WTC11 (cell line): Measurements from ENCODE around the gene KCTD20. TPM values are rescaled to one million over a fixed set of nuclear protein-coding genes. Genes with fewer than 3 reads are reported as not detected.
A peak's percentile ranks its signal among the peaks of the same experiment; 100 is the strongest.

Experiments
- ATAC-seq: fragments of 200-7000 bp; cut with Tn5 transposase; 2 replicates; pipeline ENCODE4 v1.10.0; 2021; ENCODE audit warnings: mild to moderate bottlenecking, moderate library complexity
- CTCF ChIA-PET: fragments of 300-600 bp; sonication (Branson Sonifier 250); formaldehyde crosslinking; loops from one replicate; lab custom pipeline; 2021; ENCODE audit warnings: antibody characterized with exemption; lab: Charles Lee
- POLR2A ChIA-PET: fragments of 350-600 bp; sonication (Branson Sonifier 250); formaldehyde crosslinking; loops from one replicate; lab custom pipeline; 2021; ENCODE audit warnings: antibody characterized with exemption; lab: Charles Lee
- DNase-seq: peaks from one replicate; pipeline ENCODE4 v3.0.0; 2021; ENCODE audit warnings: low spot score
- H3K27ac Mint-ChIP-seq: 2 replicates; pipeline ENCODE4 v1.8.0; 2021; ENCODE audit warnings: mixed read lengths
- H3K27me3 Mint-ChIP-seq: 2 replicates; pipeline ENCODE4 v1.8.0; 2021; ENCODE audit warnings: low read depth, mild to moderate bottlenecking, moderate library complexity, mixed read lengths
- H3K36me3 Mint-ChIP-seq: 2 replicates; pipeline ENCODE4 v1.8.0; 2021; ENCODE audit warnings: mixed read lengths
- H3K4me1 Mint-ChIP-seq: 2 replicates; pipeline ENCODE4 v1.8.0; 2022; ENCODE audit warnings: mixed read lengths
- H3K4me3 Mint-ChIP-seq: 2 replicates; pipeline ENCODE4 v1.8.0; 2021; ENCODE audit warnings: mild to moderate bottlenecking, moderate library complexity, mixed read lengths
- H3K9me3 Mint-ChIP-seq: 2 replicates; pipeline ENCODE4 v1.8.0; 2021; ENCODE audit warnings: mixed read lengths
- EMX1 ChIP-seq: fragments of 250-450 bp; sonication (Bioruptor Pico); IDR thresholded peaks from 2 replicates; pipeline ENCODE4 v1.8.0; 2021; ENCODE audit warnings: mild to moderate bottlenecking
- FOXJ3 ChIP-seq: sonication (generic); formaldehyde crosslinking; IDR thresholded peaks from 2 replicates; pipeline ENCODE4 v1.9.0; 2021; ENCODE audit warnings: missing genetic modification reagents, mild to moderate bottlenecking, borderline replicate concordance
- GABPB1 ChIP-seq: sonication (generic); formaldehyde crosslinking; IDR thresholded peaks from 2 replicates; pipeline ENCODE4 v1.8.1; 2023; ENCODE audit warnings: mild to moderate bottlenecking, missing genetic modification reagents
- NR1H2 ChIP-seq: sonication (generic); formaldehyde crosslinking; IDR thresholded peaks from 2 replicates; pipeline ENCODE4 v1.9.0; 2021; ENCODE audit warnings: mild to moderate bottlenecking, moderate library complexity, missing genetic modification reagents
- SOX15 ChIP-seq: fragments of 250-450 bp; sonication (Bioruptor Pico); IDR thresholded peaks from 2 replicates; pipeline ENCODE4 v1.9.0; 2021; ENCODE audit warnings: mild to moderate bottlenecking
- ZNF121 ChIP-seq: sonication (generic); formaldehyde crosslinking; IDR thresholded peaks from 2 replicates; pipeline ENCODE4 v1.8.0; 2023; ENCODE audit warnings: missing genetic modification reagents
- ZNF671 ChIP-seq: fragments of 250-450 bp; sonication (Bioruptor Pico); IDR thresholded peaks from 2 replicates; pipeline ENCODE4 v1.8.0; 2021; ENCODE audit warnings: mild to moderate bottlenecking
- total RNA-seq: library from RNA; stranded (reverse); gene quantifications from 3 replicates; pipeline ENCODE4 v1.2.3, GENCODE V29; 2021
- TF ChIP-seq, protein P1 (sequence below): sonication (generic); formaldehyde crosslinking; IDR thresholded peaks from 2 replicates; pipeline ENCODE4 v1.8.0; 2023; ENCODE audit warnings: missing genetic modification reagents, mild to moderate bottlenecking, borderline replicate concordance
- TF ChIP-seq, protein P2 (sequence below): sonication (generic); formaldehyde crosslinking; IDR thresholded peaks from 2 replicates; pipeline ENCODE4 v1.8.1; 2022; ENCODE audit warnings: mild to moderate bottlenecking, moderate library complexity, missing genetic modification reagents
- TF ChIP-seq, protein P3 (sequence below): fragments of 250-450 bp; sonication (Bioruptor Pico); IDR thresholded peaks from 2 replicates; pipeline ENCODE4 v2.1.2; 2022; ENCODE audit warnings: mild to moderate bottlenecking, moderate library complexity
- TF ChIP-seq, protein P4 (sequence below): sonication (generic); formaldehyde crosslinking; IDR thresholded peaks from 2 replicates; pipeline ENCODE4 v1.8.1; 2022; ENCODE audit warnings: missing genetic modification reagents, borderline replicate concordance
- TF ChIP-seq, protein P5 (sequence below): sonication (generic); formaldehyde crosslinking; IDR thresholded peaks from 2 replicates; pipeline ENCODE4 v1.8.1; 2023; ENCODE audit warnings: mild to moderate bottlenecking, moderate library complexity, missing genetic modification reagents

Gene KCTD20
- total RNA-seq, 1 experiment from 2014 or later = 26.7 TPM

DNA sequence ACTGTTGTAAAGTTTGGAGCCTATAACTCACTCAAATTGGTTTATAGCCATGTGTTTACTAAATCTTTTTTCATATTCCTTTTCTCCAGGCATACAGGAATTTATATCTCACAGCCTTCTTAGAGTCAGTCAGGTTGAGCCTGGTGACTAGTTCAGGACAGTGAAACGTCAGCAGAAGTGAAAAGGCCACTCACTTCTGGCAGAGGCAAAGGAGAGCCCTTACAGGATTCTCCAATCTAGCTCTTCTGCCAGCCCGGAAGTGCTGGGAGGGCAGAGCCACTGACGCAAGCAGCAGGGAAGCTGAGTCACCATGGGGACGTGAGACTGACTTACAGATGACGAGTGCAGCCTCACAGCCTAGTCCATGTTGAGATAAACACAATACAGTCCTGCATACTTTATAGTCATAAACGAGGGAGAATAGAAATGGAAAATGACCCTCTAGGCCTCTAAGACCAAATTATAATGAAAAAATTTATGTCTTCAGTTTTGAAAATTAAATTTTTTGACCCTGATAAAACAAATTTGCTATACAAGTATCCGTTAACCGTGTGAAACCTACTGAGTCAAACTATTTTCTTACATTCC, 1.4 kb upstream of the KCTD20 start:
- ChIA-PET CTCF (interaction anchor here (1.8 kb wide), 2 partner anchors 13 to 18 kb away, joined by 5 to 17 read pairs; no protein-coding TSS in a partner anchor), POLR2A (no interaction called here)
- Mint-ChIP-seq H3K4me1 (peaks cover 31% of the 10 kb centered on the region), H3K27me3 (no peaks in the 10 kb centered on the region), H3K4me3 (peak overlapping the region; percentile 47), H3K9me3 (no peaks in the 10 kb centered on the region), H3K27ac (peak overlapping the region; percentile 92), H3K36me3 (no peaks in the 10 kb centered on the region; the same call in 1 of the 2 replicates)
- TF ChIP-seq ZNF121 (CRISPR knock-in tag) (no peak), GABPB1 (peak; percentile 96)
- DNase-seq (peak; percentile 79), ATAC-seq (peak; percentile 71)

DNA sequence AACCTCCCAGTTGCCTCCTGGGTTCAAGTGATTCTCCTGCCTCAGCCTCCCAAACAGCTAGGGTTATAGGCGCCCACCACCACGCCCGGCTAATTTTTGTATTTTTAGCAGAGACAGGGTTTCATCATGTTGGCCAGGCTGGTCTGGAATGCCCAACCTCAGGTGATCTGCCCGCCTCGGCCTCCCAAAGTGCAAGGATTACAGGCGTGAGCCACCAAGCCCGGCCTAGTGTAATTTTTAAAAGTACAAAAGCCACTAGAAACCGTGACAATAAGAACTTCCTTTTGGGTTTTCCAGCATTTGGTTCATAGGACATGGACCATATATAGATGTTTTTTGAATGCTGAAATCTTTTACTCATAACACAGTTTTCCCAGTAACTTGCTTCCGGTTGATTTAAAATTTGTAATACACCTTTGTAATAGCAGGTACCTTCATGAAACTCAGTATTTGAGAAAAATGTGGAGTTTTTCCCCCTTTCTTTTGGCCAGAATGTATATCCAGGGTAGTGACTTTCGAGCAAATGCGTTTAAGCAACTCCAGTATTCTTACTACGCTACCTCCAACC, 613 bp upstream of the KCTD20 start:
- no peaks in the 10 kb centered on the region for H3K9me3 Mint-ChIP-seq
- H3K27ac Mint-ChIP-seq = peak overlapping the region; percentile 82
- TF ChIP-seq, protein P1, sequence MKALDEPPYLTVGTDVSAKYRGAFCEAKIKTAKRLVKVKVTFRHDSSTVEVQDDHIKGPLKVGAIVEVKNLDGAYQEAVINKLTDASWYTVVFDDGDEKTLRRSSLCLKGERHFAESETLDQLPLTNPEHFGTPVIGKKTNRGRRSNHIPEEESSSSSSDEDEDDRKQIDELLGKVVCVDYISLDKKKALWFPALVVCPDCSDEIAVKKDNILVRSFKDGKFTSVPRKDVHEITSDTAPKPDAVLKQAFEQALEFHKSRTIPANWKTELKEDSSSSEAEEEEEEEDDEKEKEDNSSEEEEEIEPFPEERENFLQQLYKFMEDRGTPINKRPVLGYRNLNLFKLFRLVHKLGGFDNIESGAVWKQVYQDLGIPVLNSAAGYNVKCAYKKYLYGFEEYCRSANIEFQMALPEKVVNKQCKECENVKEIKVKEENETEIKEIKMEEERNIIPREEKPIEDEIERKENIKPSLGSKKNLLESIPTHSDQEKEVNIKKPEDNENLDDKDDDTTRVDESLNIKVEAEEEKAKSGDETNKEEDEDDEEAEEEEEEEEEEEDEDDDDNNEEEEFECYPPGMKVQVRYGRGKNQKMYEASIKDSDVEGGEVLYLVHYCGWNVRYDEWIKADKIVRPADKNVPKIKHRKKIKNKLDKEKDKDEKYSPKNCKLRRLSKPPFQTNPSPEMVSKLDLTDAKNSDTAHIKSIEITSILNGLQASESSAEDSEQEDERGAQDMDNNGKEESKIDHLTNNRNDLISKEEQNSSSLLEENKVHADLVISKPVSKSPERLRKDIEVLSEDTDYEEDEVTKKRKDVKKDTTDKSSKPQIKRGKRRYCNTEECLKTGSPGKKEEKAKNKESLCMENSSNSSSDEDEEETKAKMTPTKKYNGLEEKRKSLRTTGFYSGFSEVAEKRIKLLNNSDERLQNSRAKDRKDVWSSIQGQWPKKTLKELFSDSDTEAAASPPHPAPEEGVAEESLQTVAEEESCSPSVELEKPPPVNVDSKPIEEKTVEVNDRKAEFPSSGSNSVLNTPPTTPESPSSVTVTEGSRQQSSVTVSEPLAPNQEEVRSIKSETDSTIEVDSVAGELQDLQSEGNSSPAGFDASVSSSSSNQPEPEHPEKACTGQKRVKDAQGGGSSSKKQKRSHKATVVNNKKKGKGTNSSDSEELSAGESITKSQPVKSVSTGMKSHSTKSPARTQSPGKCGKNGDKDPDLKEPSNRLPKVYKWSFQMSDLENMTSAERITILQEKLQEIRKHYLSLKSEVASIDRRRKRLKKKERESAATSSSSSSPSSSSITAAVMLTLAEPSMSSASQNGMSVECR (CRISPR knock-in tag) = no peak
- TF ChIP-seq NR1H2 (CRISPR knock-in tag) (no peak), GABPB1 (peak; percentile 43; the same call in 1 of the 2 replicates)
- POLR2A ChIA-PET = no interaction called here
- H3K27me3 Mint-ChIP-seq = no peaks in the 10 kb centered on the region
- CTCF ChIA-PET = interaction anchor here (0.7 to 1.8 kb wide), 3 partner anchors 14 to 265 kb away, joined by 3 to 17 read pairs (median 5); no protein-coding TSS in a partner anchor
- no peaks in the 10 kb centered on the region; the same call in 1 of the 2 replicates for H3K36me3 Mint-ChIP-seq
- DNase-seq = no peak
- peak overlapping the region; percentile 92 for H3K4me3 Mint-ChIP-seq
- peaks cover 31% of the 10 kb centered on the region for H3K4me1 Mint-ChIP-seq
- no peak for ATAC-seq

DNA sequence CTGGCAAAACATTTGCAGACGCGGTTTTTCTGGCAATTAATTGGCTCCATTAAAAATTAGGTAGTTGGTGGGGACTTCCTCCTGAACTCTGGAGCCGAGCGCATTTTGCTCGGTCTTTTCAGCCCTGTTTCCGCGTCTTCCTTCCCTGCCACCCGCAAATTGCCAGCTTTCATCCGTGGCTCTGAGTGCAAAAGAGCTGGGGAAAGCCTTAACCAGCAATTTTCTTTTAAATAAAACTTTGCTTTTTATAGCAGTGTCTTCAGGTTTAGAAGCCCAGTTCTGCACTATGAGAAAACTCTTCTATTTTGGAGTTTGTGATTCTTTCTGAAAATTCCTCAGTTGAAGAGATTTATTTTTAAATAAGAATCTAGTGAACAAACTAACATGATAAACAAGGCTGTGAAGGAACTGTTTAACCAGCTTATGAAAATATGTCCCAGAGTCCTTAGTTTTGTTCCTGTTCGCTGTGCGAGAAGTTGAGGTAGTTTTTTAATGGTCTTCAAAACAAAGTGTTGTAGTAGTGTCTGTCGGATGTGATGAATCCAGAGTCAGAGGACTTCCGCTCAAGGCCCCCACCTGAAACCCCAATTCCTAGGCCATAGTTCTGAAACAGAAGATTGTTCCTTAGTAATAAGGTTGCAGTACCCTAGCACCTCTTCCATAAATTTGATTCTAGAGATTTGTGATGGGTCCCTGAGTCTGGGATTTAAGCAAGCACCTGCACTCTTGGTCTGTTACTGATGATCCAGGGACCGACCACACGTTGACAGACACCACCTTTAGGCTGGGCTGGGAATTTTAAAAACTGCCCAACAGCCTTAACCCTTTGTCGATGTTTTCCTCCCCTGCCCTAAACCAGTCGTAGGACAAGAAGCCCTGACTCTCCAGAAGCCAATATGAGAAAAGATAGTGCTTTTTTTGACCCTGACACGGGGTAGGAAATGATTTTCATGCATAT, 950 bp downstream of the KCTD20 start:
- TF ChIP-seq SOX15 (CRISPR knock-in tag) = no peak
- TF ChIP-seq, protein P2, sequence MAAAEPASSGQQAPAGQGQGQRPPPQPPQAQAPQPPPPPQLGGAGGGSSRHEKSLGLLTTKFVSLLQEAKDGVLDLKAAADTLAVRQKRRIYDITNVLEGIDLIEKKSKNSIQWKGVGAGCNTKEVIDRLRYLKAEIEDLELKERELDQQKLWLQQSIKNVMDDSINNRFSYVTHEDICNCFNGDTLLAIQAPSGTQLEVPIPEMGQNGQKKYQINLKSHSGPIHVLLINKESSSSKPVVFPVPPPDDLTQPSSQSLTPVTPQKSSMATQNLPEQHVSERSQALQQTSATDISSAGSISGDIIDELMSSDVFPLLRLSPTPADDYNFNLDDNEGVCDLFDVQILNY (CRISPR knock-in tag) = no peak
- TF ChIP-seq, protein P3, sequence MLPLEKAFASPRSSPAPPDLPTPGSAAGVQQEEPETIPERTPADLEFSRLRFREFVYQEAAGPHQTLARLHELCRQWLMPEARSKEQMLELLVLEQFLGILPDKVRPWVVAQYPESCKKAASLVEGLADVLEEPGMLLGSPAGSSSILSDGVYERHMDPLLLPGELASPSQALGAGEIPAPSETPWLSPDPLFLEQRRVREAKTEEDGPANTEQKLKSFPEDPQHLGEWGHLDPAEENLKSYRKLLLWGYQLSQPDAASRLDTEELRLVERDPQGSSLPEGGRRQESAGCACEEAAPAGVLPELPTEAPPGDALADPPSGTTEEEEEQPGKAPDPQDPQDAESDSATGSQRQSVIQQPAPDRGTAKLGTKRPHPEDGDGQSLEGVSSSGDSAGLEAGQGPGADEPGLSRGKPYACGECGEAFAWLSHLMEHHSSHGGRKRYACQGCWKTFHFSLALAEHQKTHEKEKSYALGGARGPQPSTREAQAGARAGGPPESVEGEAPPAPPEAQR (CRISPR knock-in tag) = no peak
- TF ChIP-seq, protein P4, sequence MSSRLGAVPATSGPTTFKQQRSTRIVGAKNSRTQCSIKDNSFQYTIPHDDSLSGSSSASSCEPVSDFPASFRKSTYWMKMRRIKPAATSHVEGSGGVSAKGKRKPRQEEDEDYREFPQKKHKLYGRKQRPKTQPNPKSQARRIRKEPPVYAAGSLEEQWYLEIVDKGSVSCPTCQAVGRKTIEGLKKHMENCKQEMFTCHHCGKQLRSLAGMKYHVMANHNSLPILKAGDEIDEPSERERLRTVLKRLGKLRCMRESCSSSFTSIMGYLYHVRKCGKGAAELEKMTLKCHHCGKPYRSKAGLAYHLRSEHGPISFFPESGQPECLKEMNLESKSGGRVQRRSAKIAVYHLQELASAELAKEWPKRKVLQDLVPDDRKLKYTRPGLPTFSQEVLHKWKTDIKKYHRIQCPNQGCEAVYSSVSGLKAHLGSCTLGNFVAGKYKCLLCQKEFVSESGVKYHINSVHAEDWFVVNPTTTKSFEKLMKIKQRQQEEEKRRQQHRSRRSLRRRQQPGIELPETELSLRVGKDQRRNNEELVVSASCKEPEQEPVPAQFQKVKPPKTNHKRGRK (CRISPR knock-in tag) = no peak
- TF ChIP-seq ZNF671 (CRISPR knock-in tag) = no peak
- no peak for TF ChIP-seq EMX1 (CRISPR knock-in tag)
- TF ChIP-seq, protein P5, sequence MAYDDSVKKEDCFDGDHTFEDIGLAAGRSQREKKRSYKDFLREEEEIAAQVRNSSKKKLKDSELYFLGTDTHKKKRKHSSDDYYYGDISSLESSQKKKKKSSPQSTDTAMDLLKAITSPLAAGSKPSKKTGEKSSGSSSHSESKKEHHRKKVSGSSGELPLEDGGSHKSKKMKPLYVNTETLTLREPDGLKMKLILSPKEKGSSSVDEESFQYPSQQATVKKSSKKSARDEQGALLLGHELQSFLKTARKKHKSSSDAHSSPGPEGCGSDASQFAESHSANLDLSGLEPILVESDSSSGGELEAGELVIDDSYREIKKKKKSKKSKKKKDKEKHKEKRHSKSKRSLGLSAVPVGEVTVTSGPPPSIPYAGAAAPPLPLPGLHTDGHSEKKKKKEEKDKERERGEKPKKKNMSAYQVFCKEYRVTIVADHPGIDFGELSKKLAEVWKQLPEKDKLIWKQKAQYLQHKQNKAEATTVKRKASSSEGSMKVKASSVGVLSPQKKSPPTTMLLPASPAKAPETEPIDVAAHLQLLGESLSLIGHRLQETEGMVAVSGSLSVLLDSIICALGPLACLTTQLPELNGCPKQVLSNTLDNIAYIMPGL = 0 out of 2 replicates have a peak, but pooled peaks have one; percentile 42
- no peak for TF ChIP-seq FOXJ3 (CRISPR knock-in tag)
- peaks cover 31% of the 10 kb centered on the region for H3K4me1 Mint-ChIP-seq

More for the DNA sequence above, 950 bp downstream of the KCTD20 start:
- peaks cover 3% of the 10 kb centered on the region for H3K9me3 Mint-ChIP-seq
- peak overlapping the region; percentile 84 for H3K27ac Mint-ChIP-seq
- ChIA-PET CTCF (interaction anchor here (1.7 to 2.1 kb wide), 2 partner anchors 15 to 21 kb away, joined by 5 to 20 read pairs; no protein-coding TSS in a partner anchor), POLR2A (interaction anchor here (0.6 kb wide), 1 partner anchor 41 kb away, joined by 3 read pairs; no protein-coding TSS in a partner anchor)
- peaks cover 9% of the 10 kb centered on the region for H3K36me3 Mint-ChIP-seq
- ATAC-seq = peak; percentile 71
- peak; percentile 22 for DNase-seq
- H3K4me3 Mint-ChIP-seq = peak overlapping the region; percentile 92
- H3K27me3 Mint-ChIP-seq = no peaks in the 10 kb centered on the region
